Psoas muscle (tissue), 8 donors: ENCODE results near the gene TMEM218. TPM values are rescaled to one million over a fixed set of nuclear protein-coding genes. Genes with fewer than 3 reads are reported as not detected.

Source experiments
- ATAC-seq, 4 donors: fragments of 200-7000 bp; cut with Tn5 transposase; one replicate each; pipeline ENCODE4 v1.9.1; 2020; ENCODE audit warnings: moderate library complexity in 3 of 4, mild to moderate bottlenecking in 2 of 4
- DNase-seq, 2 donors: peaks; one replicate each; pipeline ENCODE4 v3.0.0-alpha.2; 2020
- H3K27ac ChIP-seq: fragments of 200-600 bp; one replicate; pipeline ENCODE4 v1.8.0; 2022
- H3K27me3 ChIP-seq, 3 donors: fragments of 200-600 bp in 1 of 3; one replicate each; pipeline versions ENCODE4 v1.6.1 to v1.8.0; 2013 to 2022; ENCODE audit warnings: low read length in 2 of 3, mild to moderate bottlenecking in 2 of 3, moderate library complexity in 1 of 3; ENCODE audit not compliant: insufficient read depth in 3 of 3
- H3K36me3 ChIP-seq, 2 donors: fragments of 200-600 bp in 1 of 2; one replicate each; pipeline versions ENCODE4 v1.6.1 to v1.8.0; 2013 to 2022; ENCODE audit warnings: low read depth in 1 of 2, mild to moderate bottlenecking in 1 of 2, moderate library complexity in 1 of 2; ENCODE audit not compliant: insufficient read depth in 1 of 2
- H3K4me1 ChIP-seq: fragments of 200-600 bp; one replicate; pipeline ENCODE4 v1.8.0; 2022
- H3K4me3 ChIP-seq: fragments of 200-600 bp; one replicate; pipeline ENCODE4 v1.8.0; 2022; ENCODE audit warnings: mild to moderate bottlenecking
- H3K9me3 ChIP-seq: fragments of 200-600 bp; one replicate; pipeline ENCODE4 v1.8.0; 2022
- WGBS, 3 donors: extraction: QIAGEN DNeasy Blood & Tissue Kit; methylation state at CpG; one replicate each; pipeline versions ENCODE4 v1.1.6 to v1.1.7; 2013; 5-methylcytosine and 5-hydroxymethylcytosine counted together
- intact Hi-C, 2 donors: fragments of 100-400 bp; cut with DNase I; formaldehyde crosslinking; loops; one replicate each; pipeline versions ENCODE4 v1.11.0 to v1.14.2; 2022
- polyA plus RNA-seq, 3 donors: library from polyadenylated mRNA; stranded (reverse); fragments of 200-250 nt; gene quantifications; one replicate each; pipeline ENCODE4 v1.2.3, GENCODE V29; 2013
- total RNA-seq, 4 donors: library from RNA; stranded (reverse); fragmentation: NEBNext Ultra II Directional in 2 of 4; extraction: Animal tissue kit (Norgen Biotek cat#: 25700) in 2 of 4; gene quantifications; one replicate each; pipeline versions ENCODE4 v1.2.1 to v1.2.4, GENCODE V29; 2021 to 2023
- TF ChIP-seq, protein P1 (sequence below): fragments of 200-600 bp; IDR thresholded peaks from one replicate; pipeline ENCODE4 v1.8.0; 2022; ENCODE audit warnings: antibody characterized with exemption
- donor health status: healthy with polysubstance abuse.
- donor health status: DM: no; HTN: no; CAD: no; lungs with moderate emphysema.
- donor health status: Bipolar disorder and iron deficiency.
- donor health status: healthy.
- donor health status: DM: yes; HTN: yes; CAD: no.
- donor health status: DM: no; HTN: no; CAD: no.
- donor health status: DM: no; HTN: no; CAD: no.
- donor health status: DM: yes; HTN: yes; CAD: no.

Gene TMEM218
- total and polyA plus RNA-seq, 7 donors = 4.9 to 30.3 (median 12.1) TPM

- TF ChIP-seq, protein P1, sequence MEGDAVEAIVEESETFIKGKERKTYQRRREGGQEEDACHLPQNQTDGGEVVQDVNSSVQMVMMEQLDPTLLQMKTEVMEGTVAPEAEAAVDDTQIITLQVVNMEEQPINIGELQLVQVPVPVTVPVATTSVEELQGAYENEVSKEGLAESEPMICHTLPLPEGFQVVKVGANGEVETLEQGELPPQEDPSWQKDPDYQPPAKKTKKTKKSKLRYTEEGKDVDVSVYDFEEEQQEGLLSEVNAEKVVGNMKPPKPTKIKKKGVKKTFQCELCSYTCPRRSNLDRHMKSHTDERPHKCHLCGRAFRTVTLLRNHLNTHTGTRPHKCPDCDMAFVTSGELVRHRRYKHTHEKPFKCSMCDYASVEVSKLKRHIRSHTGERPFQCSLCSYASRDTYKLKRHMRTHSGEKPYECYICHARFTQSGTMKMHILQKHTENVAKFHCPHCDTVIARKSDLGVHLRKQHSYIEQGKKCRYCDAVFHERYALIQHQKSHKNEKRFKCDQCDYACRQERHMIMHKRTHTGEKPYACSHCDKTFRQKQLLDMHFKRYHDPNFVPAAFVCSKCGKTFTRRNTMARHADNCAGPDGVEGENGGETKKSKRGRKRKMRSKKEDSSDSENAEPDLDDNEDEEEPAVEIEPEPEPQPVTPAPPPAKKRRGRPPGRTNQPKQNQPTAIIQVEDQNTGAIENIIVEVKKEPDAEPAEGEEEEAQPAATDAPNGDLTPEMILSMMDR = no peak
- intact Hi-C loops = no loop called here
- Histone ChIP-seq H3K9me3 (no peaks in the 10 kb centered on the region), H3K27ac (no peak overlapping the region), H3K27me3 (no peaks in the 10 kb centered on the region), H3K36me3 (no peaks in the 10 kb centered on the region), H3K4me1 (peaks cover 8% of the 10 kb centered on the region), H3K4me3 (no peak overlapping the region)
- no peak for ATAC-seq
- WGBS, 3 donors = 81 to 86% (median 86%) methylated on average over 20 of the region's 20 CpGs
- no peak for DNase-seq
Measured at GRCh38 chr11:125088576-125089455, 22.6 kb downstream of the TMEM218 start.

DNA sequence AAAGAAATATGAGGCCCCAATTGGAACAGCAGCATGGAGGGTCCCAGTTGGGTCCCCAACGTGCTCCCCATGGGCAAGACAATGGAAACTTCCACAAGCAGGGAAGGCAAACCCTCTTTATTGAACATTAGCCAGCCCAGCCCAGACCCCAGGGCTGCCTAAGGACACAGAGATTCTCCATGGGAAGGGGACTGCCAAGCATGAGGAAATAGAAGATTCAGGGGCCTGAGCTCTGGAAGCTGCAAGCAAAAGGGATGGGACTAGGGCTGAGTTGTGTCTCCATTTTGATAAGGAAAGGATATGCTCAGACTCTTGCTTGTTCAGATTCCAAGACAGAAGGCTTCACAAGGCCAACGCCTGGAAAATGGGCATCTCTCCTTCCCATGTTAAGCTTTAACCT is 23.3 kb downstream of the TMEM218 start:
- no peak overlapping the region for H3K4me3 ChIP-seq
- ATAC-seq (no peak), DNase-seq (no peak)
- H3K27me3 ChIP-seq = no peaks in the 10 kb centered on the region
- intact Hi-C loops = no loop called here
- H3K4me1 ChIP-seq = peaks cover 8% of the 10 kb centered on the region
- H3K36me3 ChIP-seq = no peaks in the 10 kb centered on the region
- H3K9me3 ChIP-seq = no peaks in the 10 kb centered on the region
- H3K27ac ChIP-seq = no peak overlapping the region
- WGBS, 3 donors = 71 to 89% (median 80%) methylated on average over 2 of the region's 2 CpGs
- TF ChIP-seq, protein P1 = no peak

GRCh38 chr11:125086633-125087296 is 24.7 kb downstream of the TMEM218 start:
- 79 to 82% (median 81%) methylated on average over 14 of the region's 14 CpGs for WGBS, 3 donors
- ATAC-seq = no peak
- TF ChIP-seq, protein P1 = no peak

GRCh38 chr11:125085301-125086081 is 25.9 kb downstream of the TMEM218 start:
- WGBS, 3 donors = 65 to 81% (median 67%) methylated on average over 20 of the region's 20 CpGs
- intact Hi-C loops = no loop called here
- TF ChIP-seq, protein P1 = no peak

More at GRCh38 chr11:125086633-125087296, 24.7 kb downstream of the TMEM218 start:
- DNase-seq = no peak
- intact Hi-C loops = no loop called here
- Histone ChIP-seq H3K4me3 (no peak overlapping the region), H3K4me1 (peaks cover 8% of the 10 kb centered on the region), H3K27me3 (peaks cover 0 to 5% (median 0%) of the 10 kb centered on the region in 3 donors), H3K27ac (no peak overlapping the region), H3K36me3 (no peaks in the 10 kb centered on the region), H3K9me3 (no peaks in the 10 kb centered on the region)

More at GRCh38 chr11:125085301-125086081, 25.9 kb downstream of the TMEM218 start:
- ATAC-seq (no peak), DNase-seq (no peak)
- Histone ChIP-seq H3K27ac (no peak overlapping the region), H3K4me3 (no peak overlapping the region), H3K27me3 (peaks cover 0 to 9% (median 0%) of the 10 kb centered on the region in 3 donors), H3K4me1 (no peaks in the 10 kb centered on the region), H3K9me3 (no peaks in the 10 kb centered on the region), H3K36me3 (no peaks in the 10 kb centered on the region)
